HEK293T (cell line): Measurements from ENCODE around the gene MINDY1.

Experiments
- CTCF ChIA-PET: fragments of 350-600 bp; formaldehyde crosslinking; extraction: SDS; loops from one replicate; lab custom pipeline; 2021; ENCODE audit warnings: antibody characterized with exemption, inconsistent platforms; lab: Yijun Ruan, JAX
- POLR2A ChIA-PET: fragments of 350-600 bp; formaldehyde crosslinking; extraction: SDS; loops from one replicate; lab custom pipeline; 2020; ENCODE audit warnings: antibody characterized with exemption, inconsistent platforms; lab: Yijun Ruan, JAX
- DNase-seq: peaks from one replicate; pipeline ENCODE4 v3.0.0; 2012; ENCODE audit warnings: mixed read lengths; ENCODE audit errors: extremely low spot score
- ARNT ChIP-seq: fragments of 450-650 bp; IDR thresholded peaks from 2 replicates; pipeline ENCODE4 v1.6.1; 2017; ENCODE audit warnings: mild to moderate bottlenecking
- BHLHE40 ChIP-seq: fragments of 450-650 bp; IDR thresholded peaks from 2 replicates; pipeline ENCODE4 v1.6.1; 2016; ENCODE audit warnings: mild to moderate bottlenecking, moderate library complexity, borderline replicate concordance
- CTBP1 ChIP-seq: fragments of 450-650 bp; IDR thresholded peaks from 2 replicates; pipeline ENCODE4 v1.6.1; 2016; ENCODE audit warnings: borderline replicate concordance
- ELF4 ChIP-seq: fragments of 450-650 bp; IDR thresholded peaks from 2 replicates; pipeline ENCODE4 v1.6.1; 2017; ENCODE audit warnings: antibody characterized with exemption
- FOXA1 ChIP-seq: fragments of 450-650 bp; IDR thresholded peaks from 2 replicates; pipeline ENCODE4 v1.6.1; 2016; ENCODE audit warnings: mild to moderate bottlenecking
- FOXK2 ChIP-seq: fragments of 450-650 bp; IDR thresholded peaks from 2 replicates; pipeline ENCODE4 v1.6.1; 2016; ENCODE audit warnings: mild to moderate bottlenecking
- FOXM1 ChIP-seq: fragments of 450-650 bp; IDR thresholded peaks from 2 replicates; pipeline ENCODE4 v1.6.1; 2017; ENCODE audit warnings: mild to moderate bottlenecking, borderline replicate concordance
- HDGF ChIP-seq: fragments of 450-650 bp; IDR thresholded peaks from 2 replicates; pipeline ENCODE4 v1.6.1; 2017; ENCODE audit warnings: antibody characterized with exemption, borderline replicate concordance
- L3MBTL2 ChIP-seq: fragments of 450-650 bp; conservative IDR thresholded peaks from 2 replicates; pipeline ENCODE4 v1.6.1; 2016; ENCODE audit warnings: mild to moderate bottlenecking
- LEF1 ChIP-seq: fragments of 450-650 bp; IDR thresholded peaks from 2 replicates; pipeline ENCODE4 v1.6.1; 2017; ENCODE audit warnings: mild to moderate bottlenecking, borderline replicate concordance
- NFRKB ChIP-seq: fragments of 450-650 bp; IDR thresholded peaks from 2 replicates; pipeline ENCODE4 v1.6.1; 2016; ENCODE audit warnings: mild to moderate bottlenecking, moderate library complexity
- SP1 ChIP-seq: fragments of 450-650 bp; IDR thresholded peaks from 2 replicates; pipeline ENCODE4 v1.6.1; 2017
- SUZ12 ChIP-seq: fragments of 450-650 bp; IDR thresholded peaks from 2 replicates; pipeline ENCODE4 v1.6.1; 2016; ENCODE audit warnings: mild to moderate bottlenecking
- TARDBP ChIP-seq: fragments of 450-650 bp; IDR thresholded peaks from 2 replicates; pipeline ENCODE4 v1.6.1; 2016
- ZNF384 ChIP-seq: fragments of 450-650 bp; IDR thresholded peaks from 2 replicates; pipeline ENCODE4 v1.6.1; 2016
- TF ChIP-seq, protein P1 (sequence below): fragments of 450-650 bp; IDR thresholded peaks from 2 replicates; pipeline ENCODE4 v1.6.1; 2016

The MINDY1 gene

GRCh38 chr1:151050051-151050688, 43.5 kb upstream of the MINDY1 start:
- POLR2A ChIA-PET, result interaction anchor here (1.3 to 6.4 kb wide), 3 partner anchors 10 to 23 kb away, joined by 3 to 53 read pairs (median 7); partner anchors contain the start of genes CDC42SE1, GABPB2 and MLLT11
- DNase-seq, result no peak
- TF ChIP-seq CTBP1 (no peak), L3MBTL2 (no peak), FOXM1 (no peak), FOXK2 (no peak), LEF1 (no peak)
- CTCF ChIA-PET, result interaction anchor here (0.6 kb wide), 1 partner anchor 56 kb away, joined by 5 read pairs; no protein-coding TSS in a partner anchor

DNA sequence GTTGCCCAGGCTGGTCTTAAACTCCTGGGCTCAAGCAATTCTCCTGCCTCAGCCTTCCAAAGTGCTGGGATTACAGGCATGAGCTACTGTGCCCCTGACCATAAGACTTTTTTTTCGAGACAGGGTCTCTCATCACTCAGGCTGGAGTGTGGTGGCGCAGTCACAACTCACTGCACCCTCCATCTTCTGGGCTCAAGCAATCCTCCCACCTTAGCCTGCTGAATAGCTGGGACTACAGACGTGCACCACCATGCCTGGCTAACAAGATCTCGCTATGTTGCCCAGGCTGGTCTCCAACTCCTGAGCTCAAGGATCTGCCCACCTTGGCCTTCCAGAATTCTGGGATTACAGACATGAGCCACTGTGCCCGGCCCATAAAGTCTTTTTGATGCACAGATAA, 42.8 kb upstream of the MINDY1 start:
- POLR2A ChIA-PET, result interaction anchor here (1.3 to 6.4 kb wide), 3 partner anchors 11 to 22 kb away, joined by 3 to 53 read pairs (median 7); partner anchors contain the start of genes CDC42SE1, GABPB2 and MLLT11
- TF ChIP-seq ARNT, result no peak
- TF ChIP-seq BHLHE40, result no peak
- TF ChIP-seq HDGF, result no peak
- CTCF ChIA-PET, result interaction anchor here (0.8 kb wide), 1 partner anchor 23 kb away, joined by 3 read pairs; no protein-coding TSS in a partner anchor

GRCh38 chr1:151048645-151049032, 41.9 kb upstream of the MINDY1 start:
- CTCF ChIA-PET, result interaction anchor here (0.6 to 0.7 kb wide), 2 partner anchors 14 kb away, joined by 3 to 4 read pairs; no protein-coding TSS in a partner anchor
- TF ChIP-seq L3MBTL2 (no peak), SP1 (no peak), HDGF (peak; percentile 90; the same call in 1 of the 2 replicates)
- POLR2A ChIA-PET, result interaction anchor here (1.0 to 6.4 kb wide), 4 partner anchors 12 to 42 kb away, joined by 3 to 53 read pairs (median 4); partner anchors contain the start of genes BNIPL, CDC42SE1 and MLLT11
- no peak for DNase-seq

More for the DNA sequence above, 42.8 kb upstream of the MINDY1 start:
- no peak for DNase-seq

DNA sequence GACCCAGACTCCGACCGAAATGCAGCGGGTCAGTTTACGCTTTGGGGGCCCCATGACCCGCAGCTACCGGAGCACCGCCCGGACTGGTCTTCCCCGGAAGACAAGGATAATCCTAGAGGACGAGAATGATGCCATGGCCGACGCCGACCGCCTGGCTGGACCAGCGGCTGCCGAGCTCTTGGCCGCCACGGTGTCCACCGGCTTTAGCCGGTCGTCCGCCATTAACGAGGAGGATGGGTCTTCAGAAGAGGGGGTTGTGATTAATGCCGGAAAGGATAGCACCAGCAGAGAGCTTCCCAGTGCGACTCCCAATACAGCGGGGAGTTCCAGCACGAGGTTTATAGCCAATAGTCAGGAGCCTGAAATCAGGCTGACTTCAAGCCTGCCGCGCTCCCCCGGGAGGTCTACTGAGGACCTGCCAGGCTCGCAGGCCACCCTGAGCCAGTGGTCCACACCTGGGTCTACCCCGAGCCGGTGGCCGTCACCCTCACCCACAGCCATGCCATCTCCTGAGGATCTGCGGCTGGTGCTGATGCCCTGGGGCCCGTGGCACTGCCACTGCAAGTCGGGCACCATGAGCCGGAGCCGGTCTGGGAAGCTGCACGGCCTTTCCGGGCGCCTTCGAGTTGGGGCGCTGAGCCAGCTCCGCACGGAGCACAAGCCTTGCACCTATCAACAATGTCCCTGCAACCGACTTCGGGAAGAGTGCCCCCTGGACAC, 41.4 kb upstream of the MINDY1 start:
- TF ChIP-seq L3MBTL2, result peak; percentile 94
- TF ChIP-seq FOXA1, result no peak
- ChIA-PET CTCF (interaction anchor here (0.5 to 1.0 kb wide), 4 partner anchors 13 to 70 kb away, joined by 3 to 5 read pairs (median 4); no protein-coding TSS in a partner anchor), POLR2A (interaction anchor here (1.0 to 6.4 kb wide), 6 partner anchors 10 to 42 kb away, joined by 3 to 53 read pairs (median 4); partner anchors contain the start of genes BNIPL, CDC42SE1, GABPB2 and MLLT11)
- peak; percentile 86 for DNase-seq

GRCh38 chr1:151047591-151047924, 40.9 kb upstream of the MINDY1 start, which contains the start of gene C1orf56:
TSS of gene C1orf56 (plus strand) at chr1:151047751. CDS start at chr1:151047848, 97 bp downstream.
- no peak for TF ChIP-seq ARNT
- TF ChIP-seq TARDBP, result no peak
- TF ChIP-seq LEF1, result no peak
- no peak for TF ChIP-seq FOXM1
- no peak for TF ChIP-seq L3MBTL2
- TF ChIP-seq SUZ12, result no peak
- no peak for TF ChIP-seq ELF4
- TF ChIP-seq HDGF, result no peak
- TF ChIP-seq, protein P1, sequence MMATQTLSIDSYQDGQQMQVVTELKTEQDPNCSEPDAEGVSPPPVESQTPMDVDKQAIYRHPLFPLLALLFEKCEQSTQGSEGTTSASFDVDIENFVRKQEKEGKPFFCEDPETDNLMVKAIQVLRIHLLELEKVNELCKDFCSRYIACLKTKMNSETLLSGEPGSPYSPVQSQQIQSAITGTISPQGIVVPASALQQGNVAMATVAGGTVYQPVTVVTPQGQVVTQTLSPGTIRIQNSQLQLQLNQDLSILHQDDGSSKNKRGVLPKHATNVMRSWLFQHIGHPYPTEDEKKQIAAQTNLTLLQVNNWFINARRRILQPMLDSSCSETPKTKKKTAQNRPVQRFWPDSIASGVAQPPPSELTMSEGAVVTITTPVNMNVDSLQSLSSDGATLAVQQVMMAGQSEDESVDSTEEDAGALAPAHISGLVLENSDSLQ, result no peak
- TF ChIP-seq ZNF384, result no peak
- DNase-seq, result peak; percentile 85
- ChIA-PET CTCF (interaction anchor here (0.8 to 1.0 kb wide), 2 partner anchors 50 to 108 kb away, joined by 3 read pairs; no protein-coding TSS in a partner anchor), POLR2A (interaction anchor here (1.0 to 6.4 kb wide), 6 partner anchors 9 to 41 kb away, joined by 3 to 53 read pairs (median 4); partner anchors contain the start of genes BNIPL, CDC42SE1, GABPB2 and MLLT11)

DNA sequence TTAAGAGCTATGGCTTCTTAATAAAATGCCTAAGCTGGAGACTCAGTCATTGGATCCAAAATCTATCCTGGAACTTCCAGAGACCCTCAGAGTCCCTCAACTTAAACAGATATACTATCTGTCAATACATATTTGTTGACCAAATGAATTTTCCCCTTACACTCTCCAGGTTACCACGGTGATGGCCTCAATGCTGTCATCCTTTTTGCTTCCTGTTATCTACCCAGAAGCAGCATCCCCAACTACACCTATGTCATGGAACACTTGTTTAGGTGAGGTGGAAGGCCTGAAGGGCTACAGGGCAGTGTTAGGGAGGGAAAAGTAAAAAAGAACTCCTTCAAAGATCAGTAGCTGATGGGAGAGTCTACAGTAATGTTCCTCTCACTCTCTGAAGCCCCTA, 36.5 kb upstream of the MINDY1 start:
- no peak for DNase-seq
- ChIA-PET CTCF (interaction anchor here (1.1 kb wide), 1 partner anchor 16 kb away, joined by 3 read pairs; no protein-coding TSS in a partner anchor), POLR2A (interaction anchor here (0.8 to 1.3 kb wide), 2 partner anchors 9 to 14 kb away, joined by 3 to 4 read pairs; no protein-coding TSS in a partner anchor)
- TF ChIP-seq ARNT, result no peak
- TF ChIP-seq BHLHE40, result no peak
- no peak for TF ChIP-seq ELF4
- no peak for TF ChIP-seq FOXK2
- no peak for TF ChIP-seq FOXM1
- no peak for TF ChIP-seq LEF1
- TF ChIP-seq, protein P1, result no peak
- TF ChIP-seq FOXA1, result no peak
- no peak for TF ChIP-seq NFRKB
- no peak for TF ChIP-seq CTBP1
- no peak for TF ChIP-seq HDGF
- TF ChIP-seq SUZ12, result no peak
- no peak for TF ChIP-seq L3MBTL2
- TF ChIP-seq SP1, result no peak
- no peak for TF ChIP-seq ZNF384
- TF ChIP-seq TARDBP, result no peak
